ENCODE results near the gene TNFRSF4. TPM values are rescaled to one million over a fixed set of nuclear protein-coding genes. Genes with fewer than 3 reads are reported as not detected.

The TNFRSF4 gene
- total and polyA plus RNA-seq, 2 donors (not counting 1 experiment from before 2014, with no cell fraction given): 0.63 to 1.8 TPM

DNA sequence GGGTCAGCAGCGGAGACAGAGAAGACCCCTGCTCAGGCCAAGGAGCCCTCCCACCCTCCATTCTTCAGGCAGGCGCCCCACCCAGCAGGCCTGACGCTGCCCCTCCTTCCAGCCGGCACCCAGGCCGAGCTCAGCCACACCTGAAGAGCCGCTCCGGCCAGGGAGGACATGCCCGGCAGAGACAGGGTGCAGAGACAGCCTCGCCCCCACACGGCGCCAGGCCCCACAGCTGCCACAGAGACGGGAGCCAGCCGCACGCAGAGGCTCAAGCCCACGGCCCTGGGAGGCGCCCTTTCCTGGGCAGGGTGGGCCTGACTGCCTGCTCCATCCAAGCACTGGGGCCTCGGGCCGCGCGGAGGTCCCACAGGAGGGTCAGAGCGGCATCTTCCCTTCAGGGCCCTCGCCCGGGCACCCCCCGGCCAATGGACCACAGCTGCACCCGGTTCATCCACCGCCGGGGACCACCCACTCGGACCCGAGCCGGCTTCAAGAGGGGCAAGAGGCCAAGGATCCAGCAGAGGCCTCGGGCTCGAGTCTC is 35.1 kb downstream of the TNFRSF4 start:
- peaks cover 0 to 17% (median 0%) of the 10 kb centered on the region in 3 donors for H3K9me3 ChIP-seq (ENCODE audit: control extremely low read depth in 1 of 3, control insufficient read depth in 2 of 3, insufficient read depth in 1 of 3, low read length in 2 of 3)
- H3K27me3 Mint-ChIP-seq: peaks cover 21% of the 10 kb centered on the region
- H3K27me3 ChIP-seq (replicated peaks in 1 of 4; ENCODE audit: control extremely low read depth in 1 of 4, control insufficient read depth in 3 of 4, insufficient read depth in 4 of 4, low read length in 3 of 4): peaks cover 0 to 68% (median 22%) of the 10 kb centered on the region in 4 experiments
- H3K4me1 Mint-ChIP-seq: peaks cover 33% of the 10 kb centered on the region
- H3K36me3 ChIP-seq (replicated peaks in 1 of 2; ENCODE audit: control extremely low read depth in 1 of 2, control insufficient read depth in 1 of 2, extremely low read depth in 1 of 2, insufficient read depth in 2 of 2, low read length in 1 of 2): no peaks in the 10 kb centered on the region
- ATAC-seq (ENCODE audit: low read depth) (no peak), DNase-seq (no peak)
- H3K27ac Mint-ChIP-seq: no peak overlapping the region
- no peaks in the 10 kb centered on the region for H3K79me2 ChIP-seq (ENCODE audit: control insufficient read depth, insufficient read depth, low read length)
- CTCF ChIA-PET: no interaction called here
- H3K9me3 Mint-ChIP-seq (ENCODE audit: insufficient read depth): no peaks in the 10 kb centered on the region
- H3K27ac ChIP-seq (ENCODE audit: low read length in 2 of 2): no peak overlapping the region
- H3K4me1 ChIP-seq (ENCODE audit: control insufficient read depth in 2 of 2, insufficient read depth in 2 of 2, low read length in 2 of 2): peaks cover 20 to 37% of the 10 kb centered on the region in 2 donors
- POLR2A ChIA-PET: no interaction called here
- H3K4me3 Mint-ChIP-seq: no peak overlapping the region
- H4K20me1 ChIP-seq (ENCODE audit: control insufficient read depth, insufficient read depth, low read length, poor library complexity, severe bottlenecking): no peaks in the 10 kb centered on the region
- no peak overlapping the region for H3K9ac ChIP-seq (ENCODE audit: low read length)
- intact Hi-C loops (cut with micrococcal nuclease): no loop called here
- 81% methylated on average over 31 of the region's 32 CpGs for WGBS (ENCODE audit: insufficient coverage)
- TF ChIP-seq, protein P1, sequence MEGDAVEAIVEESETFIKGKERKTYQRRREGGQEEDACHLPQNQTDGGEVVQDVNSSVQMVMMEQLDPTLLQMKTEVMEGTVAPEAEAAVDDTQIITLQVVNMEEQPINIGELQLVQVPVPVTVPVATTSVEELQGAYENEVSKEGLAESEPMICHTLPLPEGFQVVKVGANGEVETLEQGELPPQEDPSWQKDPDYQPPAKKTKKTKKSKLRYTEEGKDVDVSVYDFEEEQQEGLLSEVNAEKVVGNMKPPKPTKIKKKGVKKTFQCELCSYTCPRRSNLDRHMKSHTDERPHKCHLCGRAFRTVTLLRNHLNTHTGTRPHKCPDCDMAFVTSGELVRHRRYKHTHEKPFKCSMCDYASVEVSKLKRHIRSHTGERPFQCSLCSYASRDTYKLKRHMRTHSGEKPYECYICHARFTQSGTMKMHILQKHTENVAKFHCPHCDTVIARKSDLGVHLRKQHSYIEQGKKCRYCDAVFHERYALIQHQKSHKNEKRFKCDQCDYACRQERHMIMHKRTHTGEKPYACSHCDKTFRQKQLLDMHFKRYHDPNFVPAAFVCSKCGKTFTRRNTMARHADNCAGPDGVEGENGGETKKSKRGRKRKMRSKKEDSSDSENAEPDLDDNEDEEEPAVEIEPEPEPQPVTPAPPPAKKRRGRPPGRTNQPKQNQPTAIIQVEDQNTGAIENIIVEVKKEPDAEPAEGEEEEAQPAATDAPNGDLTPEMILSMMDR (IDR thresholded peaks at IDR 0.05): no peak
- no peak for TF ChIP-seq EZH2 (IDR thresholded peaks at IDR 0.05; ENCODE audit: borderline replicate concordance, insufficient read depth, low read depth, low read length, poor library complexity, severe bottlenecking)
- H3K4me2 ChIP-seq (replicated peaks; ENCODE audit: low read depth, low read length, poor library complexity, severe bottlenecking): peak overlapping the region; percentile 12
- no peak overlapping the region for H3K4me3 ChIP-seq (ENCODE audit: control extremely low read depth in 1 of 5, extremely low read depth in 1 of 5, insufficient read depth in 1 of 5, low read depth in 2 of 5, low read length in 4 of 5)
- no peak overlapping the region for H2AFZ ChIP-seq (ENCODE audit: insufficient read depth, low read depth, low read length, poor library complexity, severe bottlenecking)

DNA sequence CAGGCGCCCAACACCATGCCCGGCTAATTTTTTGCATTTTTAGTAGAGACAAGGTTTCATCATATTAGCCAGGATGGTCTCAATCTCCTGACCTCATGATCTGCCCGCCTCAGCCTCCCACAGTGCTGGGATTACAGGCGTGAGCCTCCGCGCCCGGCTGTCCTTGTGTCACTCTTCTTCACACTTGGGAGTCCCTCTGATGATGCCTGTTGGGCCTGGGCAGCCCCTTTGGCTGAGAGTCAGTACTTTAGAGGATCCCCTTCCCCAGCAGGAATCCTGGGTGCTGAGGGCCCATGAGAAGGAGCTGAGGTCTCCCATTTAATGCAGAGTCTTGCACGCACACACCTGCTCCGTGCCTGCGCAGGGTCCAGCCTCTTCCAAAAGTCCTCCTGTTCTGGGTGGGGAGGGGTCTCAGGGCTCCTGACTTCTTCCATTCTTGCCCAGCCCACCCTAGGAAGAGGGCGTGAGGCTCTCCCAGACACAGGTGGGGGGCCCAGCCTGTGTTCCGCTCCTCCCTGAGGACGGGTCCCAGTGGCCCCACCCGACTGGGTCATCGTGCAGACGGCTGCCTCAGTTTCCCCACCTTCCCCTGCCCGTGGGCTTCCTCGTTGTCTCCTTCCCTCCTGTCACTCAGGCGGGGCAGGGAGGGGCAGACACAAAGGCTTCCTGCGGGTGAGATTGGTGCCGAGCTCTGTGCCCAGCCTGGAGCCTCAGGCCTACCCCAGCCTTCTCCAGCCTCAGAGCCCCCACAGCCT is 36.3 kb downstream of the TNFRSF4 start:
- ChIA-PET POLR2A (no interaction called here), CTCF (no interaction called here)
- H3K4me1 Mint-ChIP-seq: peaks cover 36% of the 10 kb centered on the region
- no peak overlapping the region for H3K4me3 Mint-ChIP-seq
- H3K4me1 ChIP-seq (ENCODE audit: control insufficient read depth in 2 of 2, insufficient read depth in 2 of 2, low read length in 2 of 2): peaks cover 32 to 46% of the 10 kb centered on the region in 2 donors
- DNase-seq (no peak), ATAC-seq (ENCODE audit: low read depth) (no peak)
- H3K4me3 ChIP-seq (ENCODE audit: control extremely low read depth in 1 of 5, extremely low read depth in 1 of 5, insufficient read depth in 1 of 5, low read depth in 2 of 5, low read length in 4 of 5): no peak overlapping the region
- H3K36me3 ChIP-seq (replicated peaks in 1 of 2; ENCODE audit: control extremely low read depth in 1 of 2, control insufficient read depth in 1 of 2, extremely low read depth in 1 of 2, insufficient read depth in 2 of 2, low read length in 1 of 2): no peaks in the 10 kb centered on the region
- H3K27ac Mint-ChIP-seq: no peak overlapping the region
- WGBS (ENCODE audit: insufficient coverage): 90% methylated on average over 20 of the region's 21 CpGs
- no peak overlapping the region for H3K27ac ChIP-seq (ENCODE audit: low read length in 2 of 2)
- intact Hi-C loops (cut with micrococcal nuclease): no loop called here
- no peak overlapping the region for H3K4me2 ChIP-seq (replicated peaks; ENCODE audit: low read depth, low read length, poor library complexity, severe bottlenecking)
- H3K27me3 Mint-ChIP-seq: peaks cover 21% of the 10 kb centered on the region
- H3K9me3 ChIP-seq (ENCODE audit: control extremely low read depth in 1 of 3, control insufficient read depth in 2 of 3, insufficient read depth in 1 of 3, low read length in 2 of 3): peaks cover 0 to 14% (median 0%) of the 10 kb centered on the region in 3 donors
- no peaks in the 10 kb centered on the region for H4K20me1 ChIP-seq (ENCODE audit: control insufficient read depth, insufficient read depth, low read length, poor library complexity, severe bottlenecking)
- TF ChIP-seq EZH2 (IDR thresholded peaks at IDR 0.05; ENCODE audit: borderline replicate concordance, insufficient read depth, low read depth, low read length, poor library complexity, severe bottlenecking): no peak
- TF ChIP-seq, protein P1 (IDR thresholded peaks at IDR 0.05): no peak
- peaks cover 0 to 62% (median 25%) of the 10 kb centered on the region in 4 experiments for H3K27me3 ChIP-seq (replicated peaks in 1 of 4; ENCODE audit: control extremely low read depth in 1 of 4, control insufficient read depth in 3 of 4, insufficient read depth in 4 of 4, low read length in 3 of 4)
- no peak overlapping the region for H2AFZ ChIP-seq (ENCODE audit: insufficient read depth, low read depth, low read length, poor library complexity, severe bottlenecking)
- no peak overlapping the region for H3K9ac ChIP-seq (ENCODE audit: low read length)
- no peaks in the 10 kb centered on the region for H3K9me3 Mint-ChIP-seq (ENCODE audit: insufficient read depth)
- no peaks in the 10 kb centered on the region for H3K79me2 ChIP-seq (ENCODE audit: control insufficient read depth, insufficient read depth, low read length)
